DOHH2 (cell line): Measurements from ENCODE around the gene FLII.
A peak's percentile ranks its signal among the peaks of the same experiment; 100 is the strongest.
"Not testable (repeated sequence)": the region's sequence is repeated elsewhere in the genome, so short reads cannot be mapped to it uniquely, and the experiment has no call there.

Experiments used
- H3F3A ChIP-seq: fragments of 200-600 bp; sonication (generic), shearing (Covaris generic); 2 replicates; pipeline ENCODE4 v1.6.0; 2016; ENCODE audit warnings: antibody characterized with exemption, mild to moderate bottlenecking; ENCODE audit not compliant: control insufficient read depth, insufficient read depth
- H3K27ac ChIP-seq: fragments of 200-600 bp; sonication (generic); 2 replicates; pipeline ENCODE4 v1.5.1; 2014; ENCODE audit warnings: low read depth, mild to moderate bottlenecking, low read length, moderate library complexity
- H3K27me3 ChIP-seq: fragments of 200-600 bp; sonication (generic); 2 replicates; pipeline ENCODE4 v1.6.1; 2014; ENCODE audit warnings: mild to moderate bottlenecking, low read length, mixed read lengths; ENCODE audit not compliant: control insufficient read depth
- H3K36me3 ChIP-seq: fragments of 200-600 bp; sonication (generic); 2 replicates; pipeline ENCODE4 v1.6.1; 2014; ENCODE audit warnings: mild to moderate bottlenecking, low read length, moderate library complexity, mixed read lengths; ENCODE audit not compliant: control insufficient read depth
- H3K4me1 ChIP-seq: fragments of 200-600 bp; sonication (generic); 2 replicates; pipeline ENCODE4 v1.6.1; 2014; ENCODE audit warnings: mild to moderate bottlenecking, low read length, mixed read lengths; ENCODE audit not compliant: control insufficient read depth
- H3K4me2 ChIP-seq: fragments of 200-600 bp; sonication (generic); 2 replicates; pipeline ENCODE4 v1.6.0; 2014; ENCODE audit warnings: mild to moderate bottlenecking, low read length, moderate library complexity
- H3K4me3 ChIP-seq: fragments of 200-600 bp; sonication (generic); 2 replicates; pipeline ENCODE4 v1.5.1; 2014; ENCODE audit warnings: mild to moderate bottlenecking, low read length, mixed read lengths
- H3K79me2 ChIP-seq: fragments of 200-600 bp; sonication (generic); 2 replicates; pipeline ENCODE4 v1.6.1; 2014; ENCODE audit warnings: mild to moderate bottlenecking, low read length, mixed read lengths; ENCODE audit not compliant: control insufficient read depth
- H3K9me2 ChIP-seq: fragments of 200-600 bp; sonication (generic); replicated peaks from 2 replicates; pipeline ENCODE4 v1.6.1; 2014; ENCODE audit warnings: mild to moderate bottlenecking, low read length, mixed read lengths; ENCODE audit not compliant: control insufficient read depth
- H3K9me3 ChIP-seq: fragments of 200-600 bp; sonication (generic); 2 replicates; pipeline ENCODE4 v1.6.1; 2014; ENCODE audit warnings: antibody characterized with exemption, low read length, mixed read lengths; ENCODE audit not compliant: control insufficient read depth, insufficient read depth
- H4K20me1 ChIP-seq: fragments of 200-600 bp; sonication (generic); 2 replicates; pipeline ENCODE4 v1.6.0; 2014; ENCODE audit warnings: low read depth, mild to moderate bottlenecking, antibody characterized with exemption, low read length, moderate library complexity; ENCODE audit not compliant: control insufficient read depth, insufficient read depth
- EZH2phosphoT487 ChIP-seq: fragments of 200-600 bp; sonication (generic); IDR thresholded peaks from 2 replicates; pipeline ENCODE4 v1.6.1; 2017; ENCODE audit warnings: borderline replicate concordance, mild to moderate bottlenecking, antibody characterized with exemption, low read length, moderate library complexity, mixed read lengths
- TF ChIP-seq, protein P1 (sequence below): fragments of 200-600 bp; sonication (generic); IDR thresholded peaks from one replicate; pipeline ENCODE4 v1.5.1; 2014; ENCODE audit warnings: antibody characterized with exemption, mild to moderate bottlenecking, low read depth, low read length; ENCODE audit not compliant: poor library complexity, severe bottlenecking

FLII gene

DNA sequence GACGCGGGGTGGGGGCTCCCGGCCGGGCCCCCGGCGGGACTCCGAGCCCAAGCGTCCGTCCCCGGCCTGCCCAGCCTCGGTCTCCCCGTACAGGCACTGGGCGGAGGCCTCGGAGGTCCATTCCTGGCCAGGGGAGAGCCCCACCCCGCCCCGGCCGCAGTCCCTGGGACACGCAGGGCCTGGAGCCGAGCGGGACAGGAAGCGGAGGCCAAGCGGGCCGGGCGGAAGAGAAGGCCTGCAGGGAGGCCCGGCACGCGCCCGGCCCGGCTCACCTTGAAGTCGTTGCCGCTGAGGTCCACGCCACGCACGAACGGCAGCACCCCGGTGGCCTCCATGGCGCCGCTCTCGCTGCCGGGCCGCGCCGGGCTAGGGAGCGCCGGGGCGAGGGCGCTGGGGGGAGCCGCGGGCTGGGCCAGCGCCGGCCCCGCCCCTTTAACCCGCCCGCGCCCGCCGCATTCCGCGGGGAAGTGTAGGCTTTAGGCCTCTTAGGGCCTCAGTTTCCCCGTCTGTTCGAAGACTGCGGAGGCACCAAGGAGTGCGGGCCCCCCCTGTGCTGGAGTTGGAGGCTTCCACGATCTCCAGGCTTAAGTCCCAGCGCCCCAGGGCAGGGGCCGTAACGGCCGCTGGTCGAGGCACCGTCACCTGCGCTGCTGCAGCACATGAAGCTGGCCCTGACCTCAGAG, at the start of gene FLII:
FLII (minus strand) TSS at position 383 of the 683 bp plus-strand sequence; CDS start at position 335, 48 bp downstream.
- peak within 1 kb of the TSS; percentile 87 for H3K4me2 ChIP-seq
- no peaks in the 10 kb centered on the region for H3K9me2 ChIP-seq
- no peak for TF ChIP-seq EZH2phosphoT487
- TF ChIP-seq, protein P1, sequence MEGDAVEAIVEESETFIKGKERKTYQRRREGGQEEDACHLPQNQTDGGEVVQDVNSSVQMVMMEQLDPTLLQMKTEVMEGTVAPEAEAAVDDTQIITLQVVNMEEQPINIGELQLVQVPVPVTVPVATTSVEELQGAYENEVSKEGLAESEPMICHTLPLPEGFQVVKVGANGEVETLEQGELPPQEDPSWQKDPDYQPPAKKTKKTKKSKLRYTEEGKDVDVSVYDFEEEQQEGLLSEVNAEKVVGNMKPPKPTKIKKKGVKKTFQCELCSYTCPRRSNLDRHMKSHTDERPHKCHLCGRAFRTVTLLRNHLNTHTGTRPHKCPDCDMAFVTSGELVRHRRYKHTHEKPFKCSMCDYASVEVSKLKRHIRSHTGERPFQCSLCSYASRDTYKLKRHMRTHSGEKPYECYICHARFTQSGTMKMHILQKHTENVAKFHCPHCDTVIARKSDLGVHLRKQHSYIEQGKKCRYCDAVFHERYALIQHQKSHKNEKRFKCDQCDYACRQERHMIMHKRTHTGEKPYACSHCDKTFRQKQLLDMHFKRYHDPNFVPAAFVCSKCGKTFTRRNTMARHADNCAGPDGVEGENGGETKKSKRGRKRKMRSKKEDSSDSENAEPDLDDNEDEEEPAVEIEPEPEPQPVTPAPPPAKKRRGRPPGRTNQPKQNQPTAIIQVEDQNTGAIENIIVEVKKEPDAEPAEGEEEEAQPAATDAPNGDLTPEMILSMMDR = no peak
- H3K4me3 ChIP-seq = peak within 1 kb of the TSS; percentile 92
- H3K79me2 ChIP-seq = peaks cover 24% of the 10 kb centered on the region
- H3K27me3 ChIP-seq = no peaks in the 10 kb centered on the region
- peak within 1 kb of the TSS; percentile 31 for H3K27ac ChIP-seq
- H3K36me3 ChIP-seq = peaks cover 34% of the 10 kb centered on the region
- no peaks in the 10 kb centered on the region for H3K9me3 ChIP-seq
- H3K4me1 ChIP-seq = peaks cover 34% of the 10 kb centered on the region
- H4K20me1 ChIP-seq = 0 out of 2 replicates have a peak, but pooled peaks cover 7% of the 10 kb centered on the region
- no peaks in the 10 kb centered on the region for H3F3A ChIP-seq

- not testable (repeated sequence) for H3F3A ChIP-seq, H3K4me1 ChIP-seq, H3K9me3 ChIP-seq, H3K27ac ChIP-seq, H3K4me2 ChIP-seq, H4K20me1 ChIP-seq, H3K79me2 ChIP-seq, H3K9me2 ChIP-seq, H3K27me3 ChIP-seq, H3K4me3 ChIP-seq
- peaks cover 69% of the 10 kb centered on the region for H3K36me3 ChIP-seq
Observed at GRCh38 chr17:18303206-18303605, 44.7 kb upstream of the FLII start.

DNA sequence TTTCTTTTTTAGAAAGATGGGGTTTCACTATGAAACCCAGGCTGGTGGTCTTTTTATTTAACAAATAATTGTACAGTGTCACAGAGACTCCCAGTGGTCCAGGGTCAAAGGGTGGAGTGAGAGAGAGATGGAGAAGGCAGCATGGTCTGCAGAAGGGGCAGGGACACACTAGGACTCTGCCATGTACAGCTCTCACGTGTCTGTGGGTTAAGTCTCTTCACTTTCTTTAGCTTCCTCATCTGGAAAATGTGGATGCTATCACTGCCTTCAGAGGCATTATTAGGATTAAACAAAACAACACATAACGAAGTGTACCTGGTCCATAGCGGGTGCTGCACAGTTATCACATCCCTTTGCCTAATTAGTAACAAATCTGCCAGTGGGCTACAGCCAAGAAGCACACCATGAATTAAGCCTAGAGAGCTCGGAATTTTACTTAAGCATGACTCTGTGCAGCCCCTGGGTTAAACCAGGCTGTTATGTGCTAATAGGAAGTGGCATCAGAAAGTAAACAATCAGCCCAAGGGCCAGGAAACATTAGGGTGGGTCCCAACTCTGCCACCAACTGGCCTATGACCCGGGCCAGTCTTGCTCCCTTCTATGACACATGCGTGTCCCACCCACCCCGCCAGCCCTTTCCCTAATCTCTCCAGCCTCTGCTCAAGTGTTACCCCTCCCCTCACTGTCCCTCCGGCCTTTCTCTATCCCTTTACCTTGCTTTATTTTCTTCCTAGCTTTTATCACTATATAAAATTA, 42.4 kb upstream of the FLII start:
- Histone ChIP-seq H3K27ac (no peak overlapping the region), H3K36me3 (peaks cover 60% of the 10 kb centered on the region), H3F3A (no peaks in the 10 kb centered on the region)

DNA sequence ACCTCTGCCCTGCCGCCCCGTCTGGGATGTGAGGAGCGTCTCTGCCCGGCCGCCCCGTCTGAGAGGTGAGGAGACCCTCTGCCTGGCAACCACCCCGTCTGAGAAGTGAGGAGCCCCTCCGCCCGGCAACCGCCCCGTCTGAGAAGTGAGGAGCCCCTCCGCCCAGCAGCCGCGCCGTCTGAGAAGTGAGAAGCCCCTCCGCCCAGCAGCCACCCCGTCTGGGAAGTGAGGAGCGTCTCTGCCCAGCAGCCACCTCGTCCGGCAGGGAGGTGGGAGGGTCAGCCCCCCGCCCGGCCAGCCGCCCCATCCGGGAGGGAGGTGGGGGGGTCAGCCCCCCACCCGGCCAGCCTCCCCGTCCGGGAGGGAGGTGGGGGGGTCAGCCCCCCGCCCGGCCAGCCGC, 39.5 kb upstream of the FLII start:
- H3K4me2 ChIP-seq, H3K27ac ChIP-seq, H3K27me3 ChIP-seq, H3K4me3 ChIP-seq, H3K9me3 ChIP-seq, H4K20me1 ChIP-seq, H3K79me2 ChIP-seq, H3K9me2 ChIP-seq, H3K4me1 ChIP-seq, H3F3A ChIP-seq: not testable (repeated sequence)
- peaks cover 57% of the 10 kb centered on the region for H3K36me3 ChIP-seq

More for the DNA sequence above, 42.4 kb upstream of the FLII start:
- no peaks in the 10 kb centered on the region for H3K4me1 ChIP-seq
- H3K9me3 ChIP-seq = no peaks in the 10 kb centered on the region
- H3K9me2 ChIP-seq = no peaks in the 10 kb centered on the region
- H3K79me2 ChIP-seq = no peaks in the 10 kb centered on the region
- no peaks in the 10 kb centered on the region for H4K20me1 ChIP-seq
- TF ChIP-seq, protein P1 = no peak
- TF ChIP-seq EZH2phosphoT487 = no peak
- H3K4me3 ChIP-seq = no peak overlapping the region
- H3K4me2 ChIP-seq = no peak overlapping the region
- H3K27me3 ChIP-seq = no peaks in the 10 kb centered on the region
